Measurements from ENCODE around the gene GMDS.

GRCh38 chr6:1986454-1987243, 258.8 kb downstream of the GMDS start:
- TF ChIP-seq CTCF (conservative IDR thresholded peaks at IDR 0.05 in 1 of 2, IDR thresholded peaks at IDR 0.05 in 1 of 2; ENCODE audit: low read depth in 1 of 2, low read length in 2 of 2) (no peak), EZH2 (IDR thresholded peaks at IDR 0.05; ENCODE audit: low read length, missing control alignments) (no peak)

All from fibroblast of lung (primary cell).